HepG2 (cell line): ENCODE measurements around the gene REM2. TPM values are rescaled to one million over a fixed set of nuclear protein-coding genes. Genes with fewer than 3 reads are reported as not detected.

Experiments used
- ARID2 ChIP-seq: sonication (generic); formaldehyde crosslinking; IDR thresholded peaks from 2 replicates; pipeline ENCODE4 v1.8.1; 2022; ENCODE audit warnings: mild to moderate bottlenecking, missing genetic modification reagents, borderline replicate concordance
- ATF4 ChIP-seq, 2 experiments: fragments of 450-650 bp in 1 of 2; sonication (generic) in 1 of 2; formaldehyde crosslinking; IDR thresholded peaks; 2 replicates each; pipeline versions ENCODE4 v1.5.0 to v1.8.0; 2020 to 2022; ENCODE audit warnings: mild to moderate bottlenecking in 1 of 2, missing genetic modification reagents in 1 of 2
- CBFB ChIP-seq: sonication (generic); formaldehyde crosslinking; IDR thresholded peaks from 2 replicates; pipeline ENCODE4 v1.4.0; 2020; ENCODE audit warnings: missing genetic modification reagents
- ETV6 ChIP-seq: sonication (generic); formaldehyde crosslinking; conservative IDR thresholded peaks from 2 replicates; pipeline ENCODE4 v1.4.0; 2020; ENCODE audit warnings: missing genetic modification reagents
- FOSL2 ChIP-seq: sonication (generic); formaldehyde crosslinking; IDR thresholded peaks from 2 replicates; pipeline ENCODE4 v1.4.0; 2020; ENCODE audit warnings: missing genetic modification reagents
- IKZF4 ChIP-seq: sonication (generic); formaldehyde crosslinking; IDR thresholded peaks from 2 replicates; pipeline ENCODE4 v1.5.1; 2020; ENCODE audit warnings: borderline replicate concordance, mild to moderate bottlenecking, low read depth, missing genetic modification reagents; ENCODE audit errors: not compliant biosample characterization
- MEIS1 ChIP-seq: sonication (generic); formaldehyde crosslinking; IDR thresholded peaks from 2 replicates; pipeline ENCODE4 v1.9.0; 2021; ENCODE audit warnings: mild to moderate bottlenecking, missing genetic modification reagents, moderate library complexity, borderline replicate concordance
- MLX ChIP-seq: IDR thresholded peaks from 2 replicates; pipeline ENCODE4 v1.6.1; 2016
- MTA1 ChIP-seq: sonication (generic); formaldehyde crosslinking; IDR thresholded peaks from 2 replicates; pipeline ENCODE4 v1.4.0; 2020; ENCODE audit warnings: missing genetic modification reagents, mild to moderate bottlenecking, borderline replicate concordance
- NAIF1 ChIP-seq: sonication (generic); formaldehyde crosslinking; IDR thresholded peaks from 2 replicates; pipeline ENCODE4 v1.5.0; 2020; ENCODE audit warnings: mild to moderate bottlenecking, missing genetic modification reagents, borderline replicate concordance
- PAWR ChIP-seq: sonication (generic); formaldehyde crosslinking; IDR thresholded peaks from 2 replicates; pipeline ENCODE4 v1.4.0; 2020; ENCODE audit warnings: missing genetic modification reagents, mild to moderate bottlenecking, borderline replicate concordance
- POLR2A ChIP-seq, 2 experiments: IDR thresholded peaks; 2 replicates each; pipeline ENCODE4 v1.6.1; 2011; ENCODE audit warnings: low read depth in 2 of 2, low read length in 2 of 2, mild to moderate bottlenecking in 1 of 2, moderate library complexity in 1 of 2; ENCODE audit not compliant: insufficient read depth in 1 of 2
- PRPF4 ChIP-seq: fragments of 200-400 bp; formaldehyde crosslinking; IDR thresholded peaks from 2 replicates; pipeline ENCODE4 v1.6.1; 2016; ENCODE audit warnings: low read length, low read depth; ENCODE audit not compliant: poor library complexity, severe bottlenecking
- RORA ChIP-seq: sonication (generic); formaldehyde crosslinking; IDR thresholded peaks from 2 replicates; pipeline ENCODE4 v1.5.0; 2020; ENCODE audit warnings: mild to moderate bottlenecking, missing genetic modification reagents, moderate library complexity
- SIN3A ChIP-seq: IDR thresholded peaks from 2 replicates; pipeline ENCODE4 v1.6.1; 2011; ENCODE audit warnings: low read depth, mild to moderate bottlenecking, control low read depth, low read length, borderline replicate concordance
- THAP9 ChIP-seq: sonication (generic); formaldehyde crosslinking; IDR thresholded peaks from 2 replicates; pipeline ENCODE4; 2020; ENCODE audit warnings: missing genetic modification reagents, mild to moderate bottlenecking, borderline replicate concordance
- ZC3H4 ChIP-seq: sonication (generic); formaldehyde crosslinking; IDR thresholded peaks from 2 replicates; pipeline ENCODE4 v1.4.0; 2020; ENCODE audit warnings: missing genetic modification reagents, borderline replicate concordance
- ZFAT ChIP-seq: sonication (generic); formaldehyde crosslinking; conservative IDR thresholded peaks from 2 replicates; pipeline ENCODE4 v1.8.1; 2023; ENCODE audit warnings: missing genetic modification reagents, inconsistent platforms
- ZMAT3 ChIP-seq: sonication (generic); formaldehyde crosslinking; conservative IDR thresholded peaks from 2 replicates; pipeline ENCODE4 v1.7.0; 2021; ENCODE audit warnings: missing genetic modification reagents
- ZMYM3 ChIP-seq: sonication (generic); formaldehyde crosslinking; IDR thresholded peaks from 2 replicates; pipeline ENCODE4 v1.5.1; 2020; ENCODE audit warnings: mild to moderate bottlenecking, missing genetic modification reagents
- ZNF224 ChIP-seq: sonication (generic); formaldehyde crosslinking; IDR thresholded peaks from 2 replicates; pipeline ENCODE4 v1.5.0; 2020; ENCODE audit warnings: mild to moderate bottlenecking, missing genetic modification reagents
- ZNF687 ChIP-seq: sonication (generic); formaldehyde crosslinking; IDR thresholded peaks from 2 replicates; pipeline ENCODE4 v1.5.1; 2020; ENCODE audit warnings: mild to moderate bottlenecking, missing genetic modification reagents, moderate library complexity
- polyA plus RNA-seq, 8 experiments: library from polyadenylated mRNA; depleted of rRNA in 3 of 8; stranded (reverse) in 7 of 8; unstranded in 1 of 8; fragments of >200 nt; fragmentation: Illumina TruSeq in 4 of 8; extraction: Trizol in 4 of 8; gene quantifications; 2 replicates each; pipeline versions ENCODE4 v1.2.1 to v1.2.3, GENCODE V29; 2011 to 2016; ENCODE audit warnings: low read depth in 4 of 8, missing spikeins in 1 of 8, mixed read lengths in 1 of 8; ENCODE audit not compliant: insufficient read depth in 1 of 8
- total RNA-seq, 5 experiments: library from RNA; depleted of rRNA; stranded (reverse); fragments of >200 nt; fragmentation: Illumina TruSeq; extraction: Trizol; gene quantifications; 2 replicates each; pipeline ENCODE4 v1.2.3, GENCODE V29; 2016; ENCODE audit warnings: low read depth in 1 of 5

REM2 gene
- total and polyA plus RNA-seq, 2 of the 13 experiments (the other 11 are each of a cell fraction or from before 2014, with no cell fraction given) = 0.20 TPM; not detected in 1

GRCh38 chr14:22839159-22839779, 43.8 kb upstream of the REM2 start (continued):
- TF ChIP-seq SIN3A (no peak), ZMAT3 (no peak), PAWR (CRISPR knock-in tag) (no peak), MEIS1 (CRISPR knock-in tag) (no peak), ZMYM3 (CRISPR knock-in tag) (0 out of 2 replicates have a peak, but pooled peaks have one; percentile 26), MTA1 (CRISPR knock-in tag) (0 out of 2 replicates have a peak, but pooled peaks have one; percentile 7), ETV6 (CRISPR knock-in tag) (peak; percentile 11; the same call in 1 of the 2 replicates), NAIF1 (CRISPR knock-in tag) (no peak), ZFAT (CRISPR knock-in tag) (no peak), MLX (CRISPR knock-in tag) (no peak), ZC3H4 (no peak), ARID2 (no peak), ZNF687 (CRISPR knock-in tag) (peak; percentile 60), CBFB (CRISPR knock-in tag) (no peak), FOSL2 (peak; percentile 61), ATF4 (CRISPR knock-in tag; IDR thresholded peaks at IDR 0.05) (no peak; a peak in 1 of 4 replicates), IKZF4 (CRISPR knock-in tag) (no peak), ZNF224 (no peak), PRPF4 (no peak), THAP9 (CRISPR knock-in tag) (0 out of 2 replicates have a peak, but pooled peaks have one; percentile 2), POLR2A (IDR thresholded peaks at IDR 0.05; ENCODE audit: insufficient read depth in 1 of 2, low read depth in 2 of 2, low read length in 2 of 2) (no peak), RORA (CRISPR knock-in tag) (no peak)
